ENCODE measurements around the gene C11orf42.
"Not testable (repeated sequence)": the region's sequence is repeated elsewhere in the genome, so short reads cannot be mapped to it uniquely, and the experiment has no call there.

C11orf42 gene

GRCh38 chr11:6224421-6224820 is 19.1 kb downstream of the C11orf42 start:
- no peak for DNase-seq

GRCh38 chr11:6225024-6225423 is 19.7 kb downstream of the C11orf42 start:
- no peak for DNase-seq

GRCh38 chr11:6225896-6226295 is 20.5 kb downstream of the C11orf42 start:
- DNase-seq = no peak

- DNase-seq = no peak
These were observed 23.2 kb downstream of the C11orf42 start for GRCh38 chr11:6228520-6228919.

- DNase-seq = no peak
These were observed 24.6 kb downstream of the C11orf42 start for GRCh38 chr11:6229911-6230310.

GRCh38 chr11:6232899-6233298 is 27.5 kb downstream of the C11orf42 start:
- DNase-seq = no peak

- DNase-seq = no peak
These were observed 28.6 kb downstream of the C11orf42 start for GRCh38 chr11:6233984-6234386.

GRCh38 chr11:6234387-6235107 is 29.2 kb downstream of the C11orf42 start, which contains the start of gene FHIP1B:
Gene FHIP1B (minus strand): TSS chr11:6234636. CDS start chr11:6224516, 10,120 bp downstream.
- DNase-seq = peak; percentile 100

GRCh38 chr11:6237266-6237665 is 31.9 kb downstream of the C11orf42 start:
- DNase-seq = no peak

GRCh38 chr11:6237761-6238302 is 32.5 kb downstream of the C11orf42 start:
- no peak for DNase-seq

GRCh38 chr11:6238902-6239301 is 33.5 kb downstream of the C11orf42 start, which contains the start of gene CNGA4:
Gene CNGA4 (plus strand): TSS chr11:6239089. CDS start chr11:6239207, 118 bp downstream.
- no peak for DNase-seq

- no peak for DNase-seq
These were observed 34.8 kb downstream of the C11orf42 start for GRCh38 chr11:6240139-6240538.

- DNase-seq = no peak
These were observed 35.4 kb downstream of the C11orf42 start for GRCh38 chr11:6240781-6241180.

- no peak for DNase-seq
These were observed 36.0 kb downstream of the C11orf42 start for GRCh38 chr11:6241316-6241715.

- DNase-seq = no peak
These were observed 40.2 kb downstream of the C11orf42 start for GRCh38 chr11:6245536-6245935.

- no peak for DNase-seq
These were observed 42.9 kb downstream of the C11orf42 start for GRCh38 chr11:6248248-6248647.

GRCh38 chr11:6248897-6249296 is 43.5 kb downstream of the C11orf42 start:
- not testable (repeated sequence) for DNase-seq

GRCh38 chr11:6249770-6250555 is 44.6 kb downstream of the C11orf42 start:
- DNase-seq = no peak

- peak; percentile 30 for DNase-seq
These were observed 45.9 kb downstream of the C11orf42 start for GRCh38 chr11:6251120-6251733.

GRCh38 chr11:6251990-6252473 is 46.7 kb downstream of the C11orf42 start:
- DNase-seq = no peak

GRCh38 chr11:6253197-6253596 is 47.8 kb downstream of the C11orf42 start:
- DNase-seq = no peak

GRCh38 chr11:6258141-6258540 is 52.8 kb downstream of the C11orf42 start:
- no peak for DNase-seq

- DNase-seq = no peak
These were observed 53.3 kb downstream of the C11orf42 start for GRCh38 chr11:6258571-6259081.
